A549 (cell line): Measurements from ENCODE around the gene MDFIC. TPM values are rescaled to one million over a fixed set of nuclear protein-coding genes. Genes with fewer than 3 reads are reported as not detected.

Source experiments
- ATAC-seq, 2 experiments: fragments of 200-7000 bp in 1 of 2; fragments of >200 bp in 1 of 2; cut with Nextera tagmentation in 1 of 2; cut with Tn5 transposase in 1 of 2; 3 replicates each; pipeline versions ENCODE4 v1.8.0 to v1.9.1; 2018 to 2020; ENCODE audit warnings: mild to moderate bottlenecking in 1 of 2, moderate library complexity in 1 of 2
- CTCF ChIA-PET: fragments of 300-600 bp; sonication (Branson Sonifier 250); formaldehyde crosslinking; extraction: SDS; loops from one replicate; lab custom pipeline; 2021; ENCODE audit warnings: antibody characterized with exemption, inconsistent platforms; lab: Yijun Ruan, JAX
- POLR2A ChIA-PET: fragments of 350-600 bp; formaldehyde crosslinking; extraction: SDS; loops from one replicate; lab custom pipeline; 2021; ENCODE audit warnings: antibody characterized with exemption, inconsistent platforms; lab: Yijun Ruan, JAX
- DNase-seq, 2 experiments: peaks; one replicate each; pipeline versions ENCODE4 v3.0.0 to v3.0.0-alpha.2; 2011 to 2016; ENCODE audit warnings: low read depth in 1 of 2, low spot score in 1 of 2
- FAIRE-seq: peaks from 2 replicates; lab custom pipeline; 2011; peaks lifted over from hg19 to GRCh38; lab: Jason Lieb, UNC
- H3K27ac ChIP-seq, 2 experiments: fragments of >200 bp; sonication (Bioruptor Twin); formaldehyde crosslinking; 3 replicates each; pipeline ENCODE4 v1.5.1; 2016 to 2017
- H3K4me1 ChIP-seq: fragments of >200 bp; sonication (Bioruptor Twin); formaldehyde crosslinking; 3 replicates; pipeline ENCODE4 v1.6.1; 2016
- H3K4me2 ChIP-seq: fragments of >200 bp; sonication (Bioruptor Twin); formaldehyde crosslinking; 3 replicates; pipeline ENCODE4 v1.6.1; 2016
- H3K4me3 ChIP-seq: fragments of >200 bp; sonication (Bioruptor Twin); formaldehyde crosslinking; 3 replicates; pipeline ENCODE4 v1.5.1; 2016
- H3K9me3 ChIP-seq: fragments of >200 bp; sonication (Bioruptor Twin); formaldehyde crosslinking; 3 replicates; pipeline ENCODE4 v1.6.1; 2016
- CEBPB ChIP-seq, 2 experiments: fragments of >200 bp in 1 of 2; sonication (Bioruptor Twin) in 1 of 2; formaldehyde crosslinking in 1 of 2; IDR thresholded peaks; 2 replicates each; pipeline ENCODE4 v1.6.1; 2012 to 2016
- CHD2 ChIP-seq: fragments of 150-350 bp; IDR thresholded peaks from 2 replicates; pipeline ENCODE4 v1.6.1; 2014; ENCODE audit warnings: low read length; ENCODE audit not compliant: partially characterized antibody
- CHD4 ChIP-seq: fragments of 200-600 bp; sonication (generic); IDR thresholded peaks from 2 replicates; pipeline ENCODE4 v1.6.1; 2016; ENCODE audit warnings: antibody characterized with exemption, mild to moderate bottlenecking, borderline replicate concordance
- EHF ChIP-seq: fragments of 250-450 bp; sonication (Bioruptor Pico); IDR thresholded peaks from 2 replicates; pipeline ENCODE4 v1.5.0; 2020; ENCODE audit warnings: mild to moderate bottlenecking
- FOSL2 ChIP-seq, 2 experiments: fragments of 450-650 bp in 1 of 2; fragments of >200 bp in 1 of 2; sonication (Bioruptor Twin) in 1 of 2; formaldehyde crosslinking; IDR thresholded peaks; 2 replicates each; pipeline versions ENCODE4 v1.5.0 to v1.6.1; 2016 to 2020; ENCODE audit warnings: mild to moderate bottlenecking in 1 of 2, moderate library complexity in 1 of 2
- FOXS1 ChIP-seq: fragments of 250-450 bp; sonication (Bioruptor Pico); IDR thresholded peaks from 2 replicates; pipeline ENCODE4 v1.5.0; 2020; ENCODE audit warnings: mild to moderate bottlenecking, moderate library complexity
- HEYL ChIP-seq: fragments of 250-450 bp; sonication (Bioruptor Pico); IDR thresholded peaks from 2 replicates; pipeline ENCODE4 v1.8.0; 2021; ENCODE audit warnings: mild to moderate bottlenecking, moderate library complexity
- HOXA7 ChIP-seq: fragments of 250-450 bp; sonication (Bioruptor Pico); IDR thresholded peaks from 2 replicates; pipeline ENCODE4 v1.5.0; 2020; ENCODE audit warnings: mild to moderate bottlenecking, moderate library complexity
- HOXB5 ChIP-seq: fragments of 250-450 bp; sonication (Bioruptor Pico); IDR thresholded peaks from 2 replicates; pipeline ENCODE4 v1.5.0; 2020; ENCODE audit warnings: mild to moderate bottlenecking, moderate library complexity
- JUNB ChIP-seq: fragments of >200 bp; sonication (Bioruptor Twin); formaldehyde crosslinking; IDR thresholded peaks from 2 replicates; pipeline ENCODE4 v1.6.1; 2016
- KDM1A ChIP-seq: fragments of 200-600 bp; sonication (generic); IDR thresholded peaks from 2 replicates; pipeline ENCODE4 v1.6.1; 2016; ENCODE audit warnings: low read depth, mild to moderate bottlenecking
- KDM5A ChIP-seq: fragments of 200-600 bp; sonication (generic); IDR thresholded peaks from 2 replicates; pipeline ENCODE4 v1.6.1; 2016; ENCODE audit warnings: antibody characterized with exemption, mild to moderate bottlenecking
- MAFK ChIP-seq: fragments of 450-650 bp; IDR thresholded peaks from 2 replicates; pipeline ENCODE4 v1.6.1; 2014; ENCODE audit not compliant: partially characterized antibody
- NPAS2 ChIP-seq: fragments of 250-450 bp; sonication (Bioruptor Pico); IDR thresholded peaks from 2 replicates; pipeline ENCODE4 v1.8.0; 2022; ENCODE audit warnings: mild to moderate bottlenecking, moderate library complexity, borderline replicate concordance
- PBX3 ChIP-seq: IDR thresholded peaks from 2 replicates; pipeline ENCODE4 v1.6.1; 2012
- PHF8 ChIP-seq: fragments of 200-600 bp; sonication (generic); IDR thresholded peaks from 2 replicates; pipeline ENCODE4 v1.6.1; 2016; ENCODE audit warnings: low read depth, mild to moderate bottlenecking, antibody characterized with exemption, moderate library complexity, borderline replicate concordance
- POLR2AphosphoS2 ChIP-seq: conservative IDR thresholded peaks from 2 replicates; pipeline ENCODE4 v1.6.1; 2012; ENCODE audit warnings: low read length, improper control_type of control experiment, inconsistent platforms
- RNF2 ChIP-seq: fragments of 200-600 bp; sonication (generic); IDR thresholded peaks from 2 replicates; pipeline ENCODE4 v1.6.1; 2016; ENCODE audit warnings: low read depth, mild to moderate bottlenecking, antibody characterized with exemption, moderate library complexity, borderline replicate concordance
- USF2 ChIP-seq: fragments of 450-650 bp; IDR thresholded peaks from 2 replicates; pipeline ENCODE4 v1.6.1; 2014; ENCODE audit warnings: antibody characterized with exemption
- ZNF302 ChIP-seq: fragments of 250-450 bp; sonication (Bioruptor Pico); IDR thresholded peaks from 2 replicates; pipeline ENCODE4 v1.9.0; 2021; ENCODE audit warnings: inconsistent platforms, mild to moderate bottlenecking, moderate library complexity
- ZSCAN20 ChIP-seq: fragments of 250-450 bp; sonication (Bioruptor Pico); IDR thresholded peaks from 2 replicates; pipeline ENCODE4 v1.8.0; 2022; ENCODE audit warnings: mild to moderate bottlenecking, moderate library complexity
- WGBS: methylation state at CpG from one replicate; pipeline ENCODE4 v1.1.6; 2017; ENCODE audit errors: missing lambda C conversion rate; 5-methylcytosine and 5-hydroxymethylcytosine counted together
- polyA plus RNA-seq, 4 experiments: library from polyadenylated mRNA; depleted of rRNA in 3 of 4; stranded (reverse); fragments of >200 nt; fragmentation: RNase III in 1 of 4; extraction: RNeasy Plus Mini Kit Qiagen cat#74134 plus additional on column Dnase treatment in 1 of 4; gene quantifications; 2 replicates in 3 of 4; 3 replicates in 1 of 4; pipeline ENCODE4 v1.2.3, GENCODE V29; 2011 to 2017
- TF ChIP-seq, protein P1 (sequence below): fragments of 250-450 bp; sonication (Bioruptor Pico); IDR thresholded peaks from 2 replicates; pipeline ENCODE4 v1.5.0; 2021; ENCODE audit warnings: mild to moderate bottlenecking, moderate library complexity, borderline replicate concordance
- TF ChIP-seq, protein P2 (sequence below): fragments of >200 bp; sonication (Bioruptor Twin); formaldehyde crosslinking; IDR thresholded peaks from 3 replicates; pipeline ENCODE4 v1.5.1; 2016

Gene MDFIC
- polyA plus RNA-seq, 2 of the 4 experiments (the other 2 are of a cell fraction): 19.5 to 30.6 TPM

- Histone ChIP-seq H3K9me3 (no peaks in the 10 kb centered on the region), H3K4me2 (peak overlapping the region; percentile 11; the same call in 1 of the 3 replicates), H3K4me1 (peaks cover 16% of the 10 kb centered on the region), H3K4me3 (no peak overlapping the region), H3K27ac (no peak overlapping the region)
- ATAC-seq (no peak), DNase-seq (no peak), FAIRE-seq (no peak)
- no peak for TF ChIP-seq HEYL (CRISPR knock-in tag)
- no peak for TF ChIP-seq PHF8
- TF ChIP-seq RNF2: no peak
- no peak for TF ChIP-seq CHD4
- TF ChIP-seq MAFK: no peak
- TF ChIP-seq, protein P1, sequence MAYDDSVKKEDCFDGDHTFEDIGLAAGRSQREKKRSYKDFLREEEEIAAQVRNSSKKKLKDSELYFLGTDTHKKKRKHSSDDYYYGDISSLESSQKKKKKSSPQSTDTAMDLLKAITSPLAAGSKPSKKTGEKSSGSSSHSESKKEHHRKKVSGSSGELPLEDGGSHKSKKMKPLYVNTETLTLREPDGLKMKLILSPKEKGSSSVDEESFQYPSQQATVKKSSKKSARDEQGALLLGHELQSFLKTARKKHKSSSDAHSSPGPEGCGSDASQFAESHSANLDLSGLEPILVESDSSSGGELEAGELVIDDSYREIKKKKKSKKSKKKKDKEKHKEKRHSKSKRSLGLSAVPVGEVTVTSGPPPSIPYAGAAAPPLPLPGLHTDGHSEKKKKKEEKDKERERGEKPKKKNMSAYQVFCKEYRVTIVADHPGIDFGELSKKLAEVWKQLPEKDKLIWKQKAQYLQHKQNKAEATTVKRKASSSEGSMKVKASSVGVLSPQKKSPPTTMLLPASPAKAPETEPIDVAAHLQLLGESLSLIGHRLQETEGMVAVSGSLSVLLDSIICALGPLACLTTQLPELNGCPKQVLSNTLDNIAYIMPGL (CRISPR knock-in tag): no peak
- no peak for TF ChIP-seq HOXA7 (CRISPR knock-in tag)
- no peak for TF ChIP-seq EHF (CRISPR knock-in tag)
- ChIA-PET CTCF (no interaction called here), POLR2A (no interaction called here)
- 90% methylated on average over 1 of the region's 1 CpG for WGBS
Measured at GRCh38 chr7:114934086-114934485, 12.2 kb downstream of the MDFIC start.

DNA sequence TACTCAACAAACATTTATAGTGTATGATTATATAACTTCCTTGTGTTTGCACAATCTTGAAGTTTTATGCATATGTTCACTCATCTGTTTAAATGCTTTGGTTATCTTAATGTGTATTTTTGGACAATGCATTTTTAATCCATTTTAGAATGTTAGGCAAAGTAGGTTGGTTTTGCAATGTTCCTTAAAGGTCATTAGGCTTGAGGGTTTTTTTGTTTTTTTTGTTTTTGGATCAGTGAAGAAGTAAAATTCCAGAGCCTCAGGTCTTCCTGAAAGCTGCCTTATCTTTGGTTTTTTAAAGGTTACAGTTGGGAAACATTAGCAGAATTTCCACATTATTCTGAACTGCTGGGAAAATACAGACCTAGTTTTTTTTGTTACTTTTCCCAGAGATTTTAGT lies 12.8 kb downstream of the MDFIC start:
- no peak for TF ChIP-seq CEBPB (IDR thresholded peaks at IDR 0.05)
- TF ChIP-seq POLR2AphosphoS2: no peak
- no peak for TF ChIP-seq CHD2
- TF ChIP-seq NPAS2 (CRISPR knock-in tag): no peak
- TF ChIP-seq KDM1A: no peak
- TF ChIP-seq USF2: no peak
- TF ChIP-seq PBX3: no peak
- TF ChIP-seq, protein P2, sequence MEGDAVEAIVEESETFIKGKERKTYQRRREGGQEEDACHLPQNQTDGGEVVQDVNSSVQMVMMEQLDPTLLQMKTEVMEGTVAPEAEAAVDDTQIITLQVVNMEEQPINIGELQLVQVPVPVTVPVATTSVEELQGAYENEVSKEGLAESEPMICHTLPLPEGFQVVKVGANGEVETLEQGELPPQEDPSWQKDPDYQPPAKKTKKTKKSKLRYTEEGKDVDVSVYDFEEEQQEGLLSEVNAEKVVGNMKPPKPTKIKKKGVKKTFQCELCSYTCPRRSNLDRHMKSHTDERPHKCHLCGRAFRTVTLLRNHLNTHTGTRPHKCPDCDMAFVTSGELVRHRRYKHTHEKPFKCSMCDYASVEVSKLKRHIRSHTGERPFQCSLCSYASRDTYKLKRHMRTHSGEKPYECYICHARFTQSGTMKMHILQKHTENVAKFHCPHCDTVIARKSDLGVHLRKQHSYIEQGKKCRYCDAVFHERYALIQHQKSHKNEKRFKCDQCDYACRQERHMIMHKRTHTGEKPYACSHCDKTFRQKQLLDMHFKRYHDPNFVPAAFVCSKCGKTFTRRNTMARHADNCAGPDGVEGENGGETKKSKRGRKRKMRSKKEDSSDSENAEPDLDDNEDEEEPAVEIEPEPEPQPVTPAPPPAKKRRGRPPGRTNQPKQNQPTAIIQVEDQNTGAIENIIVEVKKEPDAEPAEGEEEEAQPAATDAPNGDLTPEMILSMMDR: no peak
- TF ChIP-seq EHF (CRISPR knock-in tag): no peak
- no peak for TF ChIP-seq ZNF302 (CRISPR knock-in tag)
- no peak for TF ChIP-seq JUNB
- TF ChIP-seq ZSCAN20 (CRISPR knock-in tag): no peak
- no peak for TF ChIP-seq FOXS1 (CRISPR knock-in tag)
- TF ChIP-seq HOXB5: no peak
- no peak for TF ChIP-seq KDM5A
- no peak for TF ChIP-seq FOSL2 (IDR thresholded peaks at IDR 0.05)
- TF ChIP-seq FOSL2 (CRISPR knock-in tag; IDR thresholded peaks at IDR 0.05): no peak
- TF ChIP-seq, all 56 proteins: peak for 0
- peak overlapping the region; percentile 36; the same call in 2 of the 3 replicates for H3K4me2 ChIP-seq
- ATAC-seq (no peak), DNase-seq (no peak), FAIRE-seq (no peak)
- peaks cover 16% of the 10 kb centered on the region for H3K4me1 ChIP-seq
- POLR2A ChIA-PET: no interaction called here
- no peaks in the 10 kb centered on the region for H3K9me3 ChIP-seq
- CTCF ChIA-PET: no interaction called here
- H3K4me3 ChIP-seq: no peak overlapping the region
- H3K27ac ChIP-seq: no peak overlapping the region
